Stimulated activated CD4-positive, alpha-beta T cell treated with anti-CD3 and anti-CD28 coated beads, TNF-alpha, amount 100 ng/mL, for 4 hours (primary cell): ENCODE results near the gene PRICKLE1.

Experiments
- DNase-seq, 3 experiments: peaks; one replicate each; pipeline ENCODE4 v3.0.0-alpha.2; 2020; ENCODE audit warnings: low read depth in 3 of 3

Gene PRICKLE1

GRCh38 chr12:42588524-42589464 lies 752 bp downstream of the PRICKLE1 start:
- DNase-seq: no peak

GRCh38 chr12:42587601-42588523 lies 1.7 kb downstream of the PRICKLE1 start:
- no peak for DNase-seq

- DNase-seq: no peak
Observed at GRCh38 chr12:42586268-42586667, 3.3 kb downstream of the PRICKLE1 start.

- DNase-seq: no peak
Observed at GRCh38 chr12:42585841-42586216, 3.7 kb downstream of the PRICKLE1 start.

- no peak for DNase-seq
Observed at GRCh38 chr12:42585154-42585840, 4.2 kb downstream of the PRICKLE1 start.

GRCh38 chr12:42584651-42585111 lies 4.9 kb downstream of the PRICKLE1 start:
- no peak for DNase-seq

GRCh38 chr12:42583016-42583415 lies 6.5 kb downstream of the PRICKLE1 start:
- no peak for DNase-seq

GRCh38 chr12:42582498-42582897 lies 7.0 kb downstream of the PRICKLE1 start:
- no peak for DNase-seq

- no peak for DNase-seq
Observed at GRCh38 chr12:42582050-42582449, 7.5 kb downstream of the PRICKLE1 start.

GRCh38 chr12:42576374-42576773 lies 13.2 kb downstream of the PRICKLE1 start:
- no peak for DNase-seq

GRCh38 chr12:42575717-42576116 lies 13.8 kb downstream of the PRICKLE1 start:
- no peak for DNase-seq

GRCh38 chr12:42574851-42575266 lies 14.7 kb downstream of the PRICKLE1 start:
- DNase-seq: no peak

- DNase-seq: no peak
Observed at GRCh38 chr12:42571327-42572009, 18.1 kb downstream of the PRICKLE1 start.

GRCh38 chr12:42570076-42570475 lies 19.5 kb downstream of the PRICKLE1 start:
- DNase-seq: no peak

GRCh38 chr12:42568952-42569915 lies 20.3 kb downstream of the PRICKLE1 start:
- no peak for DNase-seq

GRCh38 chr12:42565633-42566032 lies 23.9 kb downstream of the PRICKLE1 start:
- DNase-seq: no peak

- DNase-seq: no peak
Observed at GRCh38 chr12:42564996-42565395, 24.6 kb downstream of the PRICKLE1 start.

GRCh38 chr12:42564556-42564955 lies 25.0 kb downstream of the PRICKLE1 start:
- no peak for DNase-seq

- DNase-seq: no peak
Observed at GRCh38 chr12:42560977-42561376, 28.6 kb downstream of the PRICKLE1 start.

- no peak for DNase-seq
Observed at GRCh38 chr12:42557586-42558172, 31.9 kb downstream of the PRICKLE1 start.
